ENCODE data around the gene RABIF.

GRCh38 chr1:202835548-202836072, 53.3 kb downstream of the RABIF start:
- no peak for TF ChIP-seq CBFB (IDR thresholded peaks at IDR 0.05; ENCODE audit: low read depth)
- no peak for TF ChIP-seq POLR2A (IDR thresholded peaks at IDR 0.05; ENCODE audit: low read depth, low read length)
- TF ChIP-seq, protein P1, sequence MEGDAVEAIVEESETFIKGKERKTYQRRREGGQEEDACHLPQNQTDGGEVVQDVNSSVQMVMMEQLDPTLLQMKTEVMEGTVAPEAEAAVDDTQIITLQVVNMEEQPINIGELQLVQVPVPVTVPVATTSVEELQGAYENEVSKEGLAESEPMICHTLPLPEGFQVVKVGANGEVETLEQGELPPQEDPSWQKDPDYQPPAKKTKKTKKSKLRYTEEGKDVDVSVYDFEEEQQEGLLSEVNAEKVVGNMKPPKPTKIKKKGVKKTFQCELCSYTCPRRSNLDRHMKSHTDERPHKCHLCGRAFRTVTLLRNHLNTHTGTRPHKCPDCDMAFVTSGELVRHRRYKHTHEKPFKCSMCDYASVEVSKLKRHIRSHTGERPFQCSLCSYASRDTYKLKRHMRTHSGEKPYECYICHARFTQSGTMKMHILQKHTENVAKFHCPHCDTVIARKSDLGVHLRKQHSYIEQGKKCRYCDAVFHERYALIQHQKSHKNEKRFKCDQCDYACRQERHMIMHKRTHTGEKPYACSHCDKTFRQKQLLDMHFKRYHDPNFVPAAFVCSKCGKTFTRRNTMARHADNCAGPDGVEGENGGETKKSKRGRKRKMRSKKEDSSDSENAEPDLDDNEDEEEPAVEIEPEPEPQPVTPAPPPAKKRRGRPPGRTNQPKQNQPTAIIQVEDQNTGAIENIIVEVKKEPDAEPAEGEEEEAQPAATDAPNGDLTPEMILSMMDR (IDR thresholded peaks at IDR 0.05 in 2 of 3, conservative IDR thresholded peaks at IDR 0.05 in 1 of 3; ENCODE audit: control insufficient read depth in 2 of 3, extremely low read depth in 1 of 3, insufficient read depth in 1 of 3, low read depth in 3 of 3, low read length in 3 of 3): no peak
- TF ChIP-seq REST (IDR thresholded peaks at IDR 0.05; ENCODE audit: low read depth, low read length): no peak
- no peak for TF ChIP-seq TBL1XR1 (IDR thresholded peaks at IDR 0.05; ENCODE audit: low read depth, low read length)
- TF ChIP-seq TARDBP (IDR thresholded peaks at IDR 0.05; ENCODE audit: borderline replicate concordance): no peak
- no peak for TF ChIP-seq POLR2AphosphoS5 (IDR thresholded peaks at IDR 0.05; ENCODE audit: low read length)
- TF ChIP-seq ZZZ3 (IDR thresholded peaks at IDR 0.05; ENCODE audit: control insufficient read depth, insufficient read length, low read depth): no peak
- no peak for TF ChIP-seq RB1 (IDR thresholded peaks at IDR 0.05; ENCODE audit: borderline replicate concordance)

Data from GM12878 (cell line).